ENCODE data around the gene LRRC8C.

The LRRC8C gene

GRCh38 chr1:89666640-89667039 lies 33.7 kb downstream of the LRRC8C start:
- TF ChIP-seq, protein P1, sequence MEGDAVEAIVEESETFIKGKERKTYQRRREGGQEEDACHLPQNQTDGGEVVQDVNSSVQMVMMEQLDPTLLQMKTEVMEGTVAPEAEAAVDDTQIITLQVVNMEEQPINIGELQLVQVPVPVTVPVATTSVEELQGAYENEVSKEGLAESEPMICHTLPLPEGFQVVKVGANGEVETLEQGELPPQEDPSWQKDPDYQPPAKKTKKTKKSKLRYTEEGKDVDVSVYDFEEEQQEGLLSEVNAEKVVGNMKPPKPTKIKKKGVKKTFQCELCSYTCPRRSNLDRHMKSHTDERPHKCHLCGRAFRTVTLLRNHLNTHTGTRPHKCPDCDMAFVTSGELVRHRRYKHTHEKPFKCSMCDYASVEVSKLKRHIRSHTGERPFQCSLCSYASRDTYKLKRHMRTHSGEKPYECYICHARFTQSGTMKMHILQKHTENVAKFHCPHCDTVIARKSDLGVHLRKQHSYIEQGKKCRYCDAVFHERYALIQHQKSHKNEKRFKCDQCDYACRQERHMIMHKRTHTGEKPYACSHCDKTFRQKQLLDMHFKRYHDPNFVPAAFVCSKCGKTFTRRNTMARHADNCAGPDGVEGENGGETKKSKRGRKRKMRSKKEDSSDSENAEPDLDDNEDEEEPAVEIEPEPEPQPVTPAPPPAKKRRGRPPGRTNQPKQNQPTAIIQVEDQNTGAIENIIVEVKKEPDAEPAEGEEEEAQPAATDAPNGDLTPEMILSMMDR (conservative IDR thresholded peaks at IDR 0.05; ENCODE audit: low read length): no peak
- no peak overlapping the region for H3K4me3 ChIP-seq (ENCODE audit: low read length)
- no peak for DNase-seq (ENCODE audit: low read depth)

DNA sequence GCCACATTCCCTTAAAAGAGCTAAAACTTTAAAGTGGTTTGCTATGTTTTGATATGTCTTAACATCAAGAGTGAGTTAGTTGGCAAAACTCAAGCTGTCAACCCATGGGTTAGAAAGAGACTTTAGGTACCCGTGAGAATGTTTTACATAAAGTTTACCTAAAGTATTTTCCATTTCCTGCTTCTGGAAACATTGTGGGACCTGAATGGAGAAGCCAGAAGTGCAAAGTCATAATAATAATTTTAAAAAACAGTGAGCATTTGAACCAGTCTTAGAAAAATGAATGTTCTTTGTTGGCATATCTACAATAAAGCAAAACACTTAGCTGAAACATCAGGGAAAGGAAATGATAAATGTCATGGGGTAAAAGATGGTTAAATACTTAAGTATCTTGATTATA lies 34.8 kb downstream of the LRRC8C start:
- TF ChIP-seq, protein P1 (conservative IDR thresholded peaks at IDR 0.05; ENCODE audit: low read length): no peak
- H3K4me3 ChIP-seq (ENCODE audit: low read length): no peak overlapping the region
- DNase-seq (ENCODE audit: low read depth): no peak

DNA sequence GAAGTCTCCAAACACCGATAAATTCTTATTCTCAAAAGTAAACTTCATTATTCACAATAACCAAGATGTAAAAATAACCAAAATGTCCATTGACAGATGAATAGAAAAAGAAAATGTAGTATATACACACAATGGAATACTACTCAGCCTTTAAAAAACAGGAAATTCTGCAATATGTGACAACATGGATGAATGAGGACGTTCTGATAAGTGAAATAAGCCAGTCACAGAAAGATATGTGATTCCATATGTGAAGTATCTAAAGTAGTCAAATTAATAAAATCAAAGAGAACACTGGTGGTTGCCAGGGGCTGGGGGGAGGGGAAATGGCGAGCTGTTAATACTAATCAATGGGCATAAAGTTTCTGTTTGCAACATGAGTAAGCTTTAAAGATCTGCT lies 36.0 kb downstream of the LRRC8C start:
- TF ChIP-seq, protein P1 (conservative IDR thresholded peaks at IDR 0.05; ENCODE audit: low read length): no peak
- DNase-seq (ENCODE audit: low read depth): no peak
- H3K4me3 ChIP-seq (ENCODE audit: low read length): no peak overlapping the region

DNA sequence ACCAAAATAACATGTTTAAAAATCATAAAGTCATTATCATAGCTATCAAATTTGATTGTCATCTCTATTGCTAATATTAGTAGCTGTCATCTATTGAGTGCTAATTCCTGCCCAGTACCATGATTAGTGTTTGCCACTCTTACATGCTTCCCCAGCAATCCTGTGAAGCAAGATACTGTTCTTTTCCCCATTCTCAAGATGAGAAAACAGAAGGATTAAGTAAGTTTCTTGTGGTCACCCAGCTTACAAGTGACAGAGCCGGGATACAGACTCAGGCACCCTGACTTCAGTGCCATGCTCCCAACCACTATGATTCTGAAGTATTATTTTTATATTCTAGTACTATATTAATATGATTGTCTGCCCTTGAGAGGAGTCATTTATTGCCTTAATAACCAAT lies 36.5 kb downstream of the LRRC8C start:
- no peak for DNase-seq (ENCODE audit: low read depth)
- no peak overlapping the region for H3K4me3 ChIP-seq (ENCODE audit: low read length)
- TF ChIP-seq, protein P1 (conservative IDR thresholded peaks at IDR 0.05; ENCODE audit: low read length): no peak

- no peak overlapping the region for H3K4me3 ChIP-seq (ENCODE audit: low read length)
- DNase-seq (ENCODE audit: low read depth): no peak
- TF ChIP-seq, protein P1 (conservative IDR thresholded peaks at IDR 0.05; ENCODE audit: low read length): no peak
Measured at GRCh38 chr1:89670163-89670562, 37.2 kb downstream of the LRRC8C start.

GRCh38 chr1:89670711-89671110 lies 37.8 kb downstream of the LRRC8C start:
- TF ChIP-seq, protein P1 (conservative IDR thresholded peaks at IDR 0.05; ENCODE audit: low read length): no peak
- no peak overlapping the region for H3K4me3 ChIP-seq (ENCODE audit: low read length)

DNA sequence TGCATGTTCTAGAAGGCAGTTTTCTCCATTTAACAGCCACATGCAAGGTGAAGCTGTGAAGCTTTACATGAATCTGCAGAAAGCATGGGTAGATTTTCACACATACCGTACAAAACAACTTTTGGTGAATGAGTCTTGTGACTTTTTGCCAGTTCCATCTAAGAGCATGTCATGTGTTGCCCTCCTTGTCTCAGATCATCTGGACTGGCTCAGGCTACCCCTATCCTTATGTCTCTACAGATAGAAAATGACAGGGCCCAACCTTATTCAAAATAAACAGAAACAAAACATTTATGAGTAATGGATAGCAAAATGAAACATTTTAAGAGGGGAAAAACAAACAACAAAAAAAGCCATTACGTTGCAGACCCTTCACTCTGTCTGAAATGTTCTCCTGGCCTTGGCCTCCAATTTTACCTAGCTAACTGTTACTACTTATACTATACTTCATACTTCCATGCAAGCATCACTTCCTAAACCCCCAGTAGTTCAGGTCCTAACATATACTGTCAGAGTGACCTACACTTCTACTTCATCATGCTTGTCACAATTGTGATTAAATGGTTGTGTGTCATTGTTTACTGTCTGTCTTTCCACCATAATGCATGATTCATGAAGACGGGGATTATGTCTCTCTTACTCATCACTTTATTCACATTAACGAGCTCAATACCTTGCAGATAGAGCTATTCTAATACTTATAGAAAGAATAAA lies 39.0 kb downstream of the LRRC8C start:
- DNase-seq (ENCODE audit: low read depth): no peak
- TF ChIP-seq, protein P1 (conservative IDR thresholded peaks at IDR 0.05; ENCODE audit: low read length): no peak
- H3K4me3 ChIP-seq (ENCODE audit: low read length): no peak overlapping the region

More at GRCh38 chr1:89670711-89671110, 37.8 kb downstream of the LRRC8C start:
- DNase-seq (ENCODE audit: low read depth): no peak
